ENCODE measurements around the gene LRRC74B. TPM values are rescaled to one million over a fixed set of nuclear protein-coding genes. Genes with fewer than 3 reads are reported as not detected.
A peak's percentile ranks its signal among the peaks of the same experiment; 100 is the strongest.

LRRC74B gene
- total RNA-seq, 4 donors from 2014 or later, result 0.14 to 0.18 TPM; not detected in 2

DNA sequence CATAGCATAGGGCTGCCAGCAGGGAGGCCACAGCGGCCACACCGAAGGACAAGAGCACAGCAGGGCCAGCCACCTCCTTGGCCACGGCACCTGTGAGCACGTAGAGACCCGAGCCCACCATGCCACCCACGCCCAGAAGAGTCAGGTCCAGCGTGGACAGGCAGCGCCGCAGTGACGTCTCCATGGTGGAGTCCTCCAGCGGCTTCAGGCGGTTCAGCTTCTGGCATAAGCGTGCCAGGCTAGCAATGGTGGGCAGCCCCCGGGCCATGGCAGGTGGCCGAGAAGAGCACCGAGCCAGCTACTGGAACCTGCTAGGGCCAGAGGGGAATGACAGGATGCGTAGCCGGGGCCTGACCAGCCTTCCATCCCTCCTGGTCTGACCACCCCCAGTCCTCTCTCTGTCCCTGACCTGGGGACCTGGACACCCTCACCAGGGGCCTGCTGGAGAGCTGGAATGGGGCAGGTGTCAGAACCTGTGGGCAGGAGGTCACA lies 14.2 kb upstream of the LRRC74B start:
- Histone ChIP-seq H3K27ac (no peak overlapping the region), H3K36me3 (no peaks in the 10 kb centered on the region), H3K4me3 (no peak overlapping the region), H3K4me1 (peaks cover 0 to 7% of the 10 kb centered on the region in 2 donors), H3K9me3 (no peaks in the 10 kb centered on the region), H3K27me3 (no peaks in the 10 kb centered on the region)
- no peak for TF ChIP-seq POLR2A (IDR thresholded peaks at IDR 0.05)
- TF ChIP-seq, protein P1, sequence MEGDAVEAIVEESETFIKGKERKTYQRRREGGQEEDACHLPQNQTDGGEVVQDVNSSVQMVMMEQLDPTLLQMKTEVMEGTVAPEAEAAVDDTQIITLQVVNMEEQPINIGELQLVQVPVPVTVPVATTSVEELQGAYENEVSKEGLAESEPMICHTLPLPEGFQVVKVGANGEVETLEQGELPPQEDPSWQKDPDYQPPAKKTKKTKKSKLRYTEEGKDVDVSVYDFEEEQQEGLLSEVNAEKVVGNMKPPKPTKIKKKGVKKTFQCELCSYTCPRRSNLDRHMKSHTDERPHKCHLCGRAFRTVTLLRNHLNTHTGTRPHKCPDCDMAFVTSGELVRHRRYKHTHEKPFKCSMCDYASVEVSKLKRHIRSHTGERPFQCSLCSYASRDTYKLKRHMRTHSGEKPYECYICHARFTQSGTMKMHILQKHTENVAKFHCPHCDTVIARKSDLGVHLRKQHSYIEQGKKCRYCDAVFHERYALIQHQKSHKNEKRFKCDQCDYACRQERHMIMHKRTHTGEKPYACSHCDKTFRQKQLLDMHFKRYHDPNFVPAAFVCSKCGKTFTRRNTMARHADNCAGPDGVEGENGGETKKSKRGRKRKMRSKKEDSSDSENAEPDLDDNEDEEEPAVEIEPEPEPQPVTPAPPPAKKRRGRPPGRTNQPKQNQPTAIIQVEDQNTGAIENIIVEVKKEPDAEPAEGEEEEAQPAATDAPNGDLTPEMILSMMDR (IDR thresholded peaks at IDR 0.05), result no peak
- no peak for DNase-seq
- intact Hi-C loops (cut with DNase I; ENCODE audit: low total_unique reads), result no loop called here

DNA sequence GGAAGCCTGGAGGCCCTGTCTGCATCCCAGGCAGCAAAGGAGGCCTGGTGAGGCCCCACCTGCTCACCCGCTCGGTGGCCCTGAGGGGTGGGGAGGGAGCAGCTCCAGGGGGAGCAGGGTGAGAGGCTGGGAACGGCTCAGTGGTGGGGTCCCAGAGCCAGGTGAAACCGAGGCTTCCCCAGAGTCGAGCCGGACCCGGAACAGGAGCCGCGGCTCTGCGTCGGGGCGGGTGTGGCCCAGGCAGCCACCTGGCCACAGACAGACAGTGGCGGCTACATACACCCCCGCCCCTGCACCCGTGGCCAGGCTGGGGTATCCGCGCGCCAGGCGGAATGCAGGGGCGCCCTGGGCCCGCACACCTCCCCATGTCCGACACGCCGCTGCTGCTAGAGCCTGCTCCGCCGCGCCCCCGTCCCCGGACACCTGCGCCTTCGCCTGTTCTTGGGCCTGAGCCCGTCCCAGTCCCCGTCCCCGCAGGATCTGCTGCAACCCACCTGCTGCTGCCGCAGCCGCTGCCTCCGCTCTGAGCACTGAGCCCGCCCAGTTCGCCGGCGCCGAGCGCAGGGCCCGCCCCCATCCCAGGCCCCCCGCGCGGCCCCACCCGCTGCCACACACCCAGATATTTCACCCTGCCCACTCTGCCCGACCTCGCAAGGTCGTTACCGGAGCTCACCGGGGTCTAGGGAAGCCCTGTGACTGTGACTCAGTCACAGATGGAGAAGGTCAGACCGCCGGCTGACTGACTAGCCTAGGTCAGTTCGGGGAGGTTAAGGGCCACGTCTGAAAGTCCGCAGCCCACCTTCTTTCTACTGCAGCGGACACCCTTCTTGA lies 13.5 kb upstream of the LRRC74B start, which contains the start of gene SLC7A4:
Gene SLC7A4, minus strand, starts transcription at position 525 of the 831 bp plus-strand sequence. CDS start 749 bp downstream, outside the sequence.
- TF ChIP-seq, protein P1 (IDR thresholded peaks at IDR 0.05), result no peak
- no peak for TF ChIP-seq POLR2A (IDR thresholded peaks at IDR 0.05)
- Histone ChIP-seq H3K9me3 (no peaks in the 10 kb centered on the region), H3K27ac (no peak within 1 kb of the TSS), H3K27me3 (no peaks in the 10 kb centered on the region), H3K36me3 (no peaks in the 10 kb centered on the region), H3K4me3 (peak within 1 kb of the TSS in 1 of 2 donors; percentile 19), H3K4me1 (peaks cover 0 to 7% of the 10 kb centered on the region in 2 donors)
- no peak for DNase-seq
- intact Hi-C loops (cut with DNase I; ENCODE audit: low total_unique reads), result no loop called here

DNA sequence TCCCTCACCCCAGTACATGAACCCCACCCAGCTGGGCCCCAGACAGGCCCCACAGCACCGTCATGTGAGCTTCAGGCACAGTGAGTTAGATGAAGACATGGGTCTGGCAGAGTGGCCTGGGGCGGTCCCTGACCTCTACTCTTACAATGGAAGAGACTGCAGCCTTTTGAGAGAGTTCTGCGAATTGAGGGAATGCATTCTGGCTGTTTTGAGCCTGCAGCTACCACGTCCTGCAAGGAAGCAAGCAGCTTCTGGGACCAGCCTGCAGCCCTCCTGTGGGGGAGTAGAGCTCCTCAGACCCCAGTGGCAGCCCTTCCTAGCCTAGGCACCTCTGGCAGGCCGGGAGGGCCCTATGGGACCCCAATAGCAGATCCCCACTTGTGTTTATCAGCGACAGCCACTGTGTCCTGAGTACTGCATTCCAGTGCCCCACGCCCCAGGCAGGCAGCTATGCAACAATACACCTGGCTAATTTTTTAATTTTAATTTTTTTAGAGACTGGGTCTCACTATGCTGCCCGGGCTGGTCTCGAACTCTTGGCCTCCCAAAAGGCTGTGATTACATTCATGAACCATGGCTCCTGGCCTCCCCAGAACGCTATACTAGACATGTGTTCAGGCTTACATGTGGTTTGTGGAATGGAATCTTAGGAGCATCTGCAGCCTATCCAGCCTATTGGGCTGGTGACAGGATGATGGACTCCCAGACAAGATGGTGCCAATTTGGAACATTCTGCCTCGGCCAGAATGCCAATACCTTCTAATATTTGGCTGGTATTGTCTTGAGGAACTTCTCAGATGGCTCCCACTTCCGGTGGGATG lies 12.7 kb upstream of the LRRC74B start:
- Histone ChIP-seq H3K36me3 (no peaks in the 10 kb centered on the region), H3K27ac (no peak overlapping the region), H3K9me3 (no peaks in the 10 kb centered on the region), H3K4me1 (peaks cover 0 to 7% of the 10 kb centered on the region in 2 donors), H3K4me3 (no peak overlapping the region), H3K27me3 (no peaks in the 10 kb centered on the region)
- no peak for TF ChIP-seq POLR2A (IDR thresholded peaks at IDR 0.05)
- TF ChIP-seq, protein P1 (IDR thresholded peaks at IDR 0.05), result no peak
- intact Hi-C loops (cut with DNase I; ENCODE audit: low total_unique reads), result no loop called here
- no peak for DNase-seq

DNA sequence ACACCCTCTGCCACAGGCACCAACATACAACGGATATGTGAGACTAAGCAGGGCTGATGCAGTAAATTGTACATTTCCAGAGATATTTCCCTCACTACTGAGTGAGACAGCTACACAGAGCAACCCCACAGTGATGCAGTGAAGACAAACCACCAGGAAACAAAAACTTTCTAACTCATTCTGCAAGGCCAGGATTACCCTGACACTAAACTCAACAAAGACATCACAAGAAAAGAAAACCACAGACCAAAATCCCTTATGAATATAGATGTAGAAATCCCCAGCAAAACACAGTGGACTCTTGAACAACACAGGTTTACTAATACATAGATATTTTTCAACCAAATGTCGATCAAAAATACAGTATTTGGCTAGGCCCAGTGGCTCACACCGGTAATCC lies 11.9 kb upstream of the LRRC74B start:
- Histone ChIP-seq H3K36me3 (no peaks in the 10 kb centered on the region), H3K4me3 (no peak overlapping the region), H3K4me1 (peaks cover 0 to 7% of the 10 kb centered on the region in 2 donors), H3K9me3 (no peaks in the 10 kb centered on the region), H3K27me3 (no peaks in the 10 kb centered on the region), H3K27ac (no peak overlapping the region)
- no peak for DNase-seq
- TF ChIP-seq POLR2A (IDR thresholded peaks at IDR 0.05), result no peak
- TF ChIP-seq, protein P1 (IDR thresholded peaks at IDR 0.05), result no peak
- intact Hi-C loops (cut with DNase I; ENCODE audit: low total_unique reads), result no loop called here

All from uterus (tissue), 4 donors.